Measurements from ENCODE around the gene BCORL1.

The BCORL1 gene

GRCh38 chrX:130097507-130098209, 115.2 kb downstream of the BCORL1 start:
- DNase-seq: no peak

- DNase-seq: no peak
Observed at GRCh38 chrX:130098210-130098552, 115.7 kb downstream of the BCORL1 start.

GRCh38 chrX:130100180-130100579, 117.7 kb downstream of the BCORL1 start:
- DNase-seq: no peak

- no peak for DNase-seq
Observed at GRCh38 chrX:130103605-130104004, 121.2 kb downstream of the BCORL1 start.

GRCh38 chrX:130105244-130105643, 122.8 kb downstream of the BCORL1 start:
- DNase-seq: no peak

- no peak for DNase-seq
Observed at GRCh38 chrX:130106071-130106470, 123.6 kb downstream of the BCORL1 start.
